GM19193 (cell line): ENCODE measurements around the gene USP49.

ENCODE experiments used
- POLR2A ChIP-seq: IDR thresholded peaks from 4 replicates; pipeline ENCODE4 v1.6.1; 2011; ENCODE audit not compliant: insufficient read depth, insufficient read length; ENCODE audit errors: extremely low read depth

USP49 gene

GRCh38 chr6:41771058-41771983, 123.9 kb downstream of the USP49 start:
- TF ChIP-seq POLR2A: no peak

GRCh38 chr6:41770381-41771057, 124.7 kb downstream of the USP49 start:
- no peak for TF ChIP-seq POLR2A

GRCh38 chr6:41769376-41769775, 125.8 kb downstream of the USP49 start:
- TF ChIP-seq POLR2A: no peak

- TF ChIP-seq POLR2A: no peak
Measured at GRCh38 chr6:41768545-41769308, 126.4 kb downstream of the USP49 start.

- TF ChIP-seq POLR2A: no peak
Measured at GRCh38 chr6:41767112-41767833, 127.9 kb downstream of the USP49 start.

- TF ChIP-seq POLR2A: no peak
Measured at GRCh38 chr6:41763470-41763869, 131.7 kb downstream of the USP49 start.

GRCh38 chr6:41759905-41760579, 135.1 kb downstream of the USP49 start:
- TF ChIP-seq POLR2A: no peak

- TF ChIP-seq POLR2A: no peak
Measured at GRCh38 chr6:41759106-41759904, 135.9 kb downstream of the USP49 start.

GRCh38 chr6:41758641-41759035, 136.5 kb downstream of the USP49 start:
- TF ChIP-seq POLR2A: no peak

- TF ChIP-seq POLR2A: no peak
Measured at GRCh38 chr6:41757931-41758640, 137.1 kb downstream of the USP49 start.

- no peak for TF ChIP-seq POLR2A
Measured at GRCh38 chr6:41757271-41757670, 137.9 kb downstream of the USP49 start.

- no peak for TF ChIP-seq POLR2A
Measured at GRCh38 chr6:41756354-41756753, 138.8 kb downstream of the USP49 start.

- TF ChIP-seq POLR2A: no peak
Measured at GRCh38 chr6:41755895-41756294, 139.3 kb downstream of the USP49 start.
